H9 (cell line): ENCODE measurements around the gene LMLN. TPM values are rescaled to one million over a fixed set of nuclear protein-coding genes. Genes with fewer than 3 reads are reported as not detected.

Experiments used
- DNase-seq: peaks from one replicate; pipeline ENCODE4 v3.0.0-alpha.2; 2017
- H2AFZ ChIP-seq: one replicate; pipeline ENCODE4 v1.6.1; 2013; ENCODE audit warnings: mild to moderate bottlenecking, low read length, control low read depth, moderate library complexity
- H2AK5ac ChIP-seq: 2 replicates; pipeline ENCODE4 v1.6.1; 2013; ENCODE audit warnings: low read length, control low read depth, mixed read lengths; ENCODE audit not compliant: insufficient read length
- H2BK120ac ChIP-seq: one replicate; pipeline ENCODE4 v1.6.1; 2013; ENCODE audit warnings: low read depth, mild to moderate bottlenecking, low read length, control low read depth, inconsistent platforms; ENCODE audit not compliant: poor library complexity, severe bottlenecking
- H2BK12ac ChIP-seq: 2 replicates; pipeline ENCODE4 v1.6.1; 2013; ENCODE audit warnings: low read length, control low read depth, mixed read lengths, low read depth; ENCODE audit not compliant: insufficient read length
- H2BK15ac ChIP-seq: 2 replicates; pipeline ENCODE4 v1.6.1; 2013; ENCODE audit warnings: low read depth, low read length, control low read depth
- H2BK20ac ChIP-seq: one replicate; pipeline ENCODE4 v1.6.1; 2013; ENCODE audit warnings: low read depth, mild to moderate bottlenecking, low read length, control low read depth, inconsistent platforms; ENCODE audit not compliant: poor library complexity, severe bottlenecking
- H2BK5ac ChIP-seq: 2 replicates; pipeline ENCODE4 v1.6.1; 2013; ENCODE audit warnings: low read length, control low read depth, mixed read lengths; ENCODE audit not compliant: insufficient read length
- H3K14ac ChIP-seq: 2 replicates; pipeline ENCODE4 v1.6.1; 2013; ENCODE audit warnings: low read length, control low read depth; ENCODE audit not compliant: insufficient read depth
- H3K18ac ChIP-seq: 2 replicates; pipeline ENCODE4 v1.6.1; 2013; ENCODE audit warnings: low read depth, mild to moderate bottlenecking, mixed read lengths, low read length, control low read depth; ENCODE audit not compliant: insufficient read length
- H3K23ac ChIP-seq: 2 replicates; pipeline ENCODE4 v1.6.1; 2013; ENCODE audit warnings: low read length, control low read depth, mixed read lengths, low read depth; ENCODE audit not compliant: insufficient read length
- H3K23me2 ChIP-seq: 2 replicates; pipeline ENCODE4 v1.6.1; 2013; ENCODE audit warnings: low read depth, mild to moderate bottlenecking, mixed read lengths, low read length, control low read depth; ENCODE audit not compliant: insufficient read length, poor library complexity, severe bottlenecking
- H3K27ac ChIP-seq: 2 replicates; pipeline ENCODE4 v1.5.1; 2013; ENCODE audit warnings: low read length, control low read depth, mixed read lengths, low read depth; ENCODE audit not compliant: insufficient read length
- H3K27me3 ChIP-seq: 2 replicates; pipeline ENCODE4 v1.6.1; 2013; ENCODE audit warnings: low read length, control low read depth, inconsistent platforms; ENCODE audit not compliant: insufficient read depth
- H3K4ac ChIP-seq: 2 replicates; pipeline ENCODE4 v1.6.1; 2013; ENCODE audit warnings: low read depth, mild to moderate bottlenecking, control low read depth, inconsistent platforms, low read length, moderate library complexity
- H3K4me1 ChIP-seq: 2 replicates; pipeline ENCODE4 v1.6.1; 2013; ENCODE audit warnings: low read length, control low read depth, inconsistent platforms; ENCODE audit not compliant: insufficient read depth
- H3K4me2 ChIP-seq: 2 replicates; pipeline ENCODE4 v1.6.1; 2013; ENCODE audit warnings: low read length, control low read depth, mixed read lengths; ENCODE audit not compliant: insufficient read length, insufficient read depth
- H3K56ac ChIP-seq: 2 replicates; pipeline ENCODE4 v1.6.1; 2013; ENCODE audit warnings: low read depth, mild to moderate bottlenecking, mixed read lengths, low read length, control low read depth; ENCODE audit not compliant: insufficient read length
- H3K79me1 ChIP-seq: 2 replicates; pipeline ENCODE4 v1.6.1; 2013; ENCODE audit warnings: low read depth, mild to moderate bottlenecking, moderate library complexity, low read length, control low read depth, inconsistent platforms; ENCODE audit not compliant: insufficient read depth, poor library complexity, severe bottlenecking
- H3K79me2 ChIP-seq: 2 replicates; pipeline ENCODE4 v1.6.1; 2013; ENCODE audit warnings: low read length, control low read depth, inconsistent platforms; ENCODE audit not compliant: insufficient read depth
- H3K9ac ChIP-seq: 2 replicates; pipeline ENCODE4 v1.6.1; 2013; ENCODE audit warnings: low read length, control low read depth, mixed read lengths; ENCODE audit not compliant: insufficient read length; ENCODE audit errors: extremely low read depth
- H3K9me3 ChIP-seq: one replicate; pipeline ENCODE4 v1.6.1; 2013; ENCODE audit warnings: low read depth, low read length, inconsistent platforms; ENCODE audit not compliant: control insufficient read depth
- H3T11ph ChIP-seq: one replicate; pipeline ENCODE4 v1.6.1; 2013; ENCODE audit warnings: mild to moderate bottlenecking, low read length, control low read depth, inconsistent platforms
- H4K20me1 ChIP-seq: one replicate; pipeline ENCODE4 v1.6.1; 2013; ENCODE audit not compliant: control insufficient read depth, insufficient read length, insufficient read depth
- H4K5ac ChIP-seq: 2 replicates; pipeline ENCODE4 v1.6.1; 2013; ENCODE audit warnings: low read depth, mild to moderate bottlenecking, mixed read lengths, low read length, control low read depth; ENCODE audit not compliant: insufficient read length
- H4K8ac ChIP-seq: replicated peaks from 2 replicates; pipeline ENCODE4 v1.6.1; 2013; ENCODE audit warnings: low read length, control low read depth, mixed read lengths, low read depth; ENCODE audit not compliant: insufficient read length
- H4K91ac ChIP-seq: 2 replicates; pipeline ENCODE4 v1.6.1; 2013; ENCODE audit warnings: low read depth, mild to moderate bottlenecking, moderate library complexity, mixed read lengths, low read length, control low read depth; ENCODE audit not compliant: insufficient read length
- H3K27ac Mint-ChIP-seq, 3 experiments: 2 replicates in 2 of 3; 3 replicates in 1 of 3; pipeline ENCODE4 v1.8.0; 2020 to 2021; ENCODE audit warnings: mixed read lengths in 3 of 3, mild to moderate bottlenecking in 1 of 3, moderate library complexity in 1 of 3
- H3K27me3 Mint-ChIP-seq: 2 replicates; pipeline ENCODE4 v1.8.0; 2021; ENCODE audit warnings: low read depth, mild to moderate bottlenecking, moderate library complexity, mixed read lengths
- H3K36me3 Mint-ChIP-seq, 3 experiments: 2 replicates in 2 of 3; 3 replicates in 1 of 3; pipeline ENCODE4 v1.8.0; 2020 to 2021; ENCODE audit warnings: low read depth in 3 of 3, mixed read lengths in 3 of 3; ENCODE audit not compliant: insufficient read depth in 1 of 3
- H3K4me1 Mint-ChIP-seq, 2 experiments: 2 replicates each; pipeline ENCODE4 v1.8.0; 2020; ENCODE audit warnings: mixed read lengths in 2 of 2
- H3K4me3 Mint-ChIP-seq, 2 experiments: 2 replicates in 1 of 2; 3 replicates in 1 of 2; pipeline ENCODE4 v1.8.0; 2020 to 2021; ENCODE audit warnings: mild to moderate bottlenecking in 2 of 2, mixed read lengths in 2 of 2, moderate library complexity in 1 of 2
- H3K9me3 Mint-ChIP-seq, 2 experiments: 2 replicates in 1 of 2; 3 replicates in 1 of 2; pipeline ENCODE4 v1.8.0; 2020; ENCODE audit warnings: mild to moderate bottlenecking in 2 of 2, mixed read lengths in 2 of 2, moderate library complexity in 1 of 2
- WGBS: extraction: QIAGEN DNeasy Blood & Tissue Kit; methylation state at CpG from one replicate; pipeline ENCODE4 v1.1.7; 2013; ENCODE audit warnings: missing lambda C conversion rate, low lambda C conversion rate, mixed read lengths; ENCODE audit not compliant: insufficient read length; ENCODE audit errors: extremely low coverage; 5-methylcytosine and 5-hydroxymethylcytosine counted together
- total RNA-seq: library from RNA; stranded (reverse); gene quantifications from 2 replicates; pipeline ENCODE4 v1.2.1, GENCODE V29; 2021
- TF ChIP-seq, protein P1 (sequence below): fragments of 200-600 bp; sonication (generic); conservative IDR thresholded peaks from 3 replicates; pipeline ENCODE4 v1.8.0; 2021; ENCODE audit warnings: antibody characterized with exemption, mild to moderate bottlenecking

LMLN gene
- total RNA-seq, 1 experiment from 2014 or later, result 3.8 TPM

DNA sequence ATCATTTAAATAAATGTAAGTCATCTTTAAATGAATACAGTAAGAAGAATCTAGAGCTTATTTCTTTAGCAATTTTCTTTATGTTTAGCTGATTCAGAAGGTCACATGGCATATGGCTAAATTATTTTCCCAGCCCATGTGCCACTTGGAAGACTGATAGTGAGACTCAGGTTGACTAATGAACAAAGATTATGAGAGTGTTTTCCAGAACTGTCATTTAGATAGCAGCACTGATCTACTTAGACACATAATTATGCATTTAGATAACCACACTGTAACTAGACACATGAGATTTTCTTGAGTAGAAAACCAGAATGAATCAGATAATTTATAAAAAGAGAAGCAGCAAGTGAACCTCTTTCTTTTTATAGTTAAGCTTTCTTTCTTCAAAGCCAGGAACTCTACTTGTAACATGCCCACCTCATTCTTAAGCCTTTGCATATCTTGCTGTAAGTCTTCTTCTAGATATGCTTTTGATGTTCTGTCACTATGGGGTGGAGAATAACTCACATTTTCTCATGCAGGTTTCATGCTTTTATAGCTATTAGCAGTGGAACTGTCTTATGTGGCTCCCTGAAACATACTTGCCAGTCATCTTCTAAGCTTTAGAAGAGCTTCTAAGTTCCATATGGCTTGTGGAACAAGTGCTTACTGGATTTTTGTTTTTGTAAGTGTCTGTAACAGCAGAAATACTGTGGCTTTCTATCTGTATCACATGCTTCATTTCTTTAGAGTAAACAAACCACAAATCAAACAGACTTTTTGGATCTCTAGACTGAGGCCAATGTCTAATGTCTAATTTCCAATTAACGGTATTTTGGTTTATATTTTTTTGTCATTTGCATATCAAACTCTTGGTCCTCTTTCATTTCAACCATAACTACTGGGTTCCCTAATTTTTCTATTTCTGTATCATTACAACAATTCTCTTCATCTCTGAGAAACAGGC, 101.4 kb downstream of the LMLN start:
- no peak overlapping the region for H3K14ac ChIP-seq
- H4K91ac ChIP-seq, result no peak overlapping the region
- no peaks in the 10 kb centered on the region for H3K4me1 Mint-ChIP-seq
- no peak overlapping the region for H3K4ac ChIP-seq
- no peak overlapping the region for H2BK20ac ChIP-seq
- H3K9ac ChIP-seq, result no peak overlapping the region
- H2BK5ac ChIP-seq, result no peak overlapping the region
- H3K27ac Mint-ChIP-seq, result no peak overlapping the region
- no peak overlapping the region for H3K4me3 Mint-ChIP-seq
- no peaks in the 10 kb centered on the region for H4K20me1 ChIP-seq
- H2AK5ac ChIP-seq, result no peak overlapping the region
- peaks cover 26% of the 10 kb centered on the region for H3K27me3 Mint-ChIP-seq
- TF ChIP-seq, protein P1, sequence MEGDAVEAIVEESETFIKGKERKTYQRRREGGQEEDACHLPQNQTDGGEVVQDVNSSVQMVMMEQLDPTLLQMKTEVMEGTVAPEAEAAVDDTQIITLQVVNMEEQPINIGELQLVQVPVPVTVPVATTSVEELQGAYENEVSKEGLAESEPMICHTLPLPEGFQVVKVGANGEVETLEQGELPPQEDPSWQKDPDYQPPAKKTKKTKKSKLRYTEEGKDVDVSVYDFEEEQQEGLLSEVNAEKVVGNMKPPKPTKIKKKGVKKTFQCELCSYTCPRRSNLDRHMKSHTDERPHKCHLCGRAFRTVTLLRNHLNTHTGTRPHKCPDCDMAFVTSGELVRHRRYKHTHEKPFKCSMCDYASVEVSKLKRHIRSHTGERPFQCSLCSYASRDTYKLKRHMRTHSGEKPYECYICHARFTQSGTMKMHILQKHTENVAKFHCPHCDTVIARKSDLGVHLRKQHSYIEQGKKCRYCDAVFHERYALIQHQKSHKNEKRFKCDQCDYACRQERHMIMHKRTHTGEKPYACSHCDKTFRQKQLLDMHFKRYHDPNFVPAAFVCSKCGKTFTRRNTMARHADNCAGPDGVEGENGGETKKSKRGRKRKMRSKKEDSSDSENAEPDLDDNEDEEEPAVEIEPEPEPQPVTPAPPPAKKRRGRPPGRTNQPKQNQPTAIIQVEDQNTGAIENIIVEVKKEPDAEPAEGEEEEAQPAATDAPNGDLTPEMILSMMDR, result no peak
- H3K9me3 ChIP-seq, result no peaks in the 10 kb centered on the region
- WGBS, result no CpG with 5 or more reads among the region's 1 CpG
- H3K4me2 ChIP-seq, result no peak overlapping the region
- no peaks in the 10 kb centered on the region; a peak in 1 of 7 replicates for H3K36me3 Mint-ChIP-seq
- H3K23me2 ChIP-seq, result no peaks in the 10 kb centered on the region
- H3K56ac ChIP-seq, result no peak overlapping the region
- H3K27me3 ChIP-seq, result no peaks in the 10 kb centered on the region
- H2BK15ac ChIP-seq, result no peak overlapping the region
- no peak overlapping the region for H3K23ac ChIP-seq
- no peak overlapping the region for H2BK120ac ChIP-seq
- H3K9me3 Mint-ChIP-seq, result peaks cover 0 to 4% of the 10 kb centered on the region in 2 experiments; a peak in 1 of 5 replicates
- no peak overlapping the region for H3T11ph ChIP-seq
- no peak overlapping the region for H2BK12ac ChIP-seq
- H3K27ac ChIP-seq, result no peak overlapping the region
- no peaks in the 10 kb centered on the region for H3K79me2 ChIP-seq
- H2AFZ ChIP-seq, result no peak overlapping the region
- no peaks in the 10 kb centered on the region for H3K79me1 ChIP-seq
- no peak overlapping the region for H4K5ac ChIP-seq
- no peak for DNase-seq
- no peak overlapping the region for H3K18ac ChIP-seq
- H3K4me1 ChIP-seq, result no peaks in the 10 kb centered on the region
- H4K8ac ChIP-seq, result no peak overlapping the region
